Ishikawa (cell line): ENCODE data around the gene AZU1.

Source experiments
- CEBPB ChIP-seq: IDR thresholded peaks from 2 replicates; pipeline ENCODE4 v1.6.1; 2012
- CREB1 ChIP-seq: IDR thresholded peaks from 2 replicates; pipeline ENCODE4 v1.6.1; 2012; ENCODE audit warnings: low read depth
- EGR1 ChIP-seq: IDR thresholded peaks from 2 replicates; pipeline ENCODE4 v1.6.1; 2012
- EP300 ChIP-seq: IDR thresholded peaks from 2 replicates; pipeline ENCODE4 v1.6.1; 2012; ENCODE audit warnings: borderline replicate concordance
- MAX ChIP-seq: IDR thresholded peaks from 2 replicates; pipeline ENCODE4 v1.6.1; 2012
- NFIC ChIP-seq: IDR thresholded peaks from 2 replicates; pipeline ENCODE4 v1.6.1; 2012
- RAD21 ChIP-seq: IDR thresholded peaks from 2 replicates; pipeline ENCODE4 v1.6.1; 2012; ENCODE audit warnings: low read depth
- REST ChIP-seq: IDR thresholded peaks from 2 replicates; pipeline ENCODE4 v1.6.1; 2012; ENCODE audit warnings: low read depth, mild to moderate bottlenecking
- TAF1 ChIP-seq: IDR thresholded peaks from 2 replicates; pipeline ENCODE4 v1.6.1; 2012; ENCODE audit warnings: low read depth, mild to moderate bottlenecking
- TCF12 ChIP-seq: IDR thresholded peaks from 2 replicates; pipeline ENCODE4 v1.6.1; 2012; ENCODE audit warnings: low read depth
- USF1 ChIP-seq: IDR thresholded peaks from 2 replicates; pipeline ENCODE4 v1.6.1; 2012
- YY1 ChIP-seq: IDR thresholded peaks from 2 replicates; pipeline ENCODE4 v1.6.1; 2012; ENCODE audit warnings: low read depth
- ZBTB7A ChIP-seq: IDR thresholded peaks from 2 replicates; pipeline ENCODE4 v1.6.1; 2012; ENCODE audit warnings: low read depth

- TF ChIP-seq EGR1 (no peak), YY1 (no peak), MAX (no peak), REST (no peak), TCF12 (no peak), ZBTB7A (no peak), EP300 (no peak), RAD21 (no peak), NFIC (no peak), TAF1 (no peak), CEBPB (no peak), CREB1 (no peak), USF1 (no peak)
These were observed 4.1 kb downstream of the AZU1 start for GRCh38 chr19:831407-832369.
